ENCODE measurements around the gene SLC44A3. TPM values are rescaled to one million over a fixed set of nuclear protein-coding genes. Genes with fewer than 3 reads are reported as not detected.

The SLC44A3 gene
- total and polyA plus RNA-seq, 9 of the 15 experiments (the other 6 are each of a cell fraction or from before 2014, with no cell fraction given) = not detected

DNA sequence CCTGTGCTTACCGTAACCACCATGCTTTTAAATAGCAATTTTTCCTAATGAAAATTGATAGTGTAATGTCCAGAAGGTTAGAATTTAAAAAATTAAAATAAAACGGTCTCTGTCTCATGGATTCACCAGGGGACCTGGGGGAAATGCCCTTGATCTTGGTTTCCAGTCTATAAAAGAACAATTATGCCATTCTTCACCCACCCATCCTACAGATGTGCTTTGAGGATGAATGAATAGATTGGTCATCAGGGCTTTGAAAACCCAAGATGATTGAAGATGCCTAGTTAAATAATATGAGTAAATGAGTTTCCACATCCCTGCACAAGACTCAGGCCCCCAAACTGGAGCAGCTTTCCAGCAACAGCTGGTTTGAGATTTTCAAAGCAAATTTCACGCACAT, 68.0 kb downstream of the SLC44A3 start:
- no TSS peak for BruUV-seq (replicated peaks)
- intact Hi-C loops (cut with micrococcal nuclease) (no loop called here), in situ Hi-C loops (cut with MboI) (no loop called here)
- Histone ChIP-seq H3K9ac (ENCODE audit: insufficient read depth in 1 of 2, low read depth in 2 of 2, low read length in 2 of 2) (no peak overlapping the region), H3K9me1 (ENCODE audit: control insufficient read depth, insufficient read depth, low read length) (no peaks in the 10 kb centered on the region), H2AFZ (ENCODE audit: low read depth, low read length) (no peak overlapping the region), H3K4me1 (replicated peaks in 1 of 2; ENCODE audit: control insufficient read depth in 2 of 2, insufficient read depth in 2 of 2, low read length in 2 of 2) (no peaks in the 10 kb centered on the region), H3K9me3 (replicated peaks; ENCODE audit: control insufficient read depth, insufficient read depth, low read depth, low read length) (no peaks in the 10 kb centered on the region), H3K27ac (ENCODE audit: extremely low read depth, low read depth, low read length) (no peak overlapping the region), H3K36me3 (ENCODE audit: control insufficient read depth, insufficient read depth, low read length) (no peaks in the 10 kb centered on the region), H3K4me3 (no peak overlapping the region), H4K20me1 (replicated peaks; ENCODE audit: control insufficient read depth, insufficient read depth, low read length) (no peaks in the 10 kb centered on the region), H3K27me3 (ENCODE audit: control insufficient read depth in 2 of 2, insufficient read depth in 2 of 2, low read length in 2 of 2) (peaks cover 5 to 27% of the 10 kb centered on the region in 2 experiments), H3K79me2 (ENCODE audit: control insufficient read depth, insufficient read depth, low read length) (no peaks in the 10 kb centered on the region), H3K4me2 (ENCODE audit: insufficient read depth, low read length) (no peak overlapping the region)
- TF ChIP-seq IRF2 (CRISPR knock-in tag; IDR thresholded peaks at IDR 0.05) (no peak), ARHGAP35 (IDR thresholded peaks at IDR 0.05; ENCODE audit: partially characterized antibody) (no peak), ZNF518B (CRISPR knock-in tag; IDR thresholded peaks at IDR 0.05) (no peak), BMI1 (IDR thresholded peaks at IDR 0.05; ENCODE audit: low read length) (no peak), ZNF699 (CRISPR knock-in tag; IDR thresholded peaks at IDR 0.05; ENCODE audit: insufficient replicate concordance) (no peak), ZNF143 (CRISPR knock-in tag; IDR thresholded peaks at IDR 0.05) (no peak)
- TF ChIP-seq, protein P1, sequence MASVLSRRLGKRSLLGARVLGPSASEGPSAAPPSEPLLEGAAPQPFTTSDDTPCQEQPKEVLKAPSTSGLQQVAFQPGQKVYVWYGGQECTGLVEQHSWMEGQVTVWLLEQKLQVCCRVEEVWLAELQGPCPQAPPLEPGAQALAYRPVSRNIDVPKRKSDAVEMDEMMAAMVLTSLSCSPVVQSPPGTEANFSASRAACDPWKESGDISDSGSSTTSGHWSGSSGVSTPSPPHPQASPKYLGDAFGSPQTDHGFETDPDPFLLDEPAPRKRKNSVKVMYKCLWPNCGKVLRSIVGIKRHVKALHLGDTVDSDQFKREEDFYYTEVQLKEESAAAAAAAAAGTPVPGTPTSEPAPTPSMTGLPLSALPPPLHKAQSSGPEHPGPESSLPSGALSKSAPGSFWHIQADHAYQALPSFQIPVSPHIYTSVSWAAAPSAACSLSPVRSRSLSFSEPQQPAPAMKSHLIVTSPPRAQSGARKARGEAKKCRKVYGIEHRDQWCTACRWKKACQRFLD (CRISPR knock-in tag; IDR thresholded peaks at IDR 0.05) = no peak
- ATAC-seq = no peak
- 0% methylated on average over 3 of the region's 3 CpGs for WGBS (ENCODE audit: insufficient coverage, low coverage, missing lambda C conversion rate)
- no peak for FAIRE-seq
- POLR2A ChIA-PET = interaction anchor here (0.7 kb wide), 1 partner anchor 118 kb away, joined by 3 read pairs; no protein-coding TSS in a partner anchor
- no peak for DNase-seq (ENCODE audit: extremely low read depth in 1 of 4, low spot score in 3 of 4)
- CTCF ChIA-PET (ENCODE audit: low intra/inter-chr PET ratio) = no interaction called here

Measured in K562 (cell line).